Fibroblast of upper back skin (primary cell): ENCODE results near the gene ROBO4.
A peak's percentile ranks its signal among the peaks of the same experiment; 100 is the strongest.

Experiments
- DNase-seq: peaks from one replicate; pipeline ENCODE4 v3.0.0-alpha.2; 2013

The ROBO4 gene

DNA sequence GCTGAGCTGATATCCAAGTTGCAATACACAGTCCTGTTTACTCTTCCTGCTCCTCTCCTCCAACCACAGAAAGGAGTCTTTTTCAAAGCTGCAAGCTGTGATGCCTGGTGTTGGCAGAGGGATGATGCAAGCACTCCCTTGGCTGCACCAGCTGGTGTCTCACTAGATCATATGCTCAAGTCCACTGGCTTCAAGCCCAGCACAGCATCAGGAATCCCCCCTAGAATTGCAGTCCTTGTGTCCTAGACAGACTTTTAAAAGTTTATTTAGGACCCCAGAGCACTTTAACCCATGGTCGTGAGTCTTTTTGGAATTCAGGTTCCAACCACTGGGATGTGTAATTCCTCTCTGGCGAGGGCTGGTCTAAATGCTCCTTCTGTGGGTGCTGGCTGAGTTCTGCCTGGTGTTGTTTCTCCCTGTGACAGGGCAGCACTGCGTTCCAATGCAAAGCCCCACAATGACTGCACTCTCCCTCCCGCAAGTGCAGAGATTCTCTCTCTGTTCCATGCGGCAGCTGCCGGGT lies 19.5 kb upstream of the ROBO4 start:
- peak; percentile 60 for DNase-seq

- DNase-seq, result no peak
Observed at GRCh38 chr11:124916370-124916710, 18.7 kb upstream of the ROBO4 start.

DNA sequence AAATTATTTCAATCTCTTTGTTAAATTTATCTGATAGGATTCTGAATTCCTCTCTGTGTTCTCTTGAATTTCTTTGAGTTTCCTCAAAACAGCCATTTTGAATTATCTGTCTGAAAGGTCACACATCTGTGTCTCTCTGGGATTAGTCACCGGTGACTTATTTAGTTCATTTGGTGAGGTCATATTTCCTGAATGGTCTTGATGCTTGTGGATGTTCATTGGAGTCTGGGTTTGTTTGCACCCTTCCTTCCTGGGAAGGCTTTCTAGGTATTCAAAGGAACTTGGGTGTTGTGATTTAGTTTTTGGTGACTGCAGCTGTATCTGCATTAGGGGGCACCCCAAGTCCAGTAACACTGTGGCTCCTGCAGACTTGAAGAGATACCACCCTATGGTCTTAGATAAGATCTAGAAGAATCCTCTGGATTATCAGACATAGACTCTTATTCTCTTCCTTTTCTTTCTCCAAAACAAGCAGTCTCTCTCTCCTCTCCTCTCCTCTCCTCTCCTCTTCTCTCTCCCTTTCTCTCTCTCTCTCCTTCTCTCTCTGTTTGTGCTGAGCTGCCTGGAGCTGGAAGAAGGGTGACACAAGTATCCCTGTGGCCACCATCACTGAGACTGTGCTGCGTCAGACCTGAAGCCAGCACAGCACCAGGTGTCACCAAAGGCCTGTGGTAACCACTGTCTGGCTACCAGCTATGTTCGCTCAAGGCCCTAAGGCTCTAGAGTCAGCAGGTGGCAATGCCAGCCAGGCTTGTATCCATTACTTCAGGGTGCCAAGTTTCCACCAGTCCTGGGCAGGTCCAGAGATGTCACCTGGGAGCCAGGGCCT lies 18.1 kb upstream of the ROBO4 start:
- DNase-seq, result peak; percentile 44

- DNase-seq, result no peak
Observed at GRCh38 chr11:124902616-124903015, 5.0 kb upstream of the ROBO4 start.

DNA sequence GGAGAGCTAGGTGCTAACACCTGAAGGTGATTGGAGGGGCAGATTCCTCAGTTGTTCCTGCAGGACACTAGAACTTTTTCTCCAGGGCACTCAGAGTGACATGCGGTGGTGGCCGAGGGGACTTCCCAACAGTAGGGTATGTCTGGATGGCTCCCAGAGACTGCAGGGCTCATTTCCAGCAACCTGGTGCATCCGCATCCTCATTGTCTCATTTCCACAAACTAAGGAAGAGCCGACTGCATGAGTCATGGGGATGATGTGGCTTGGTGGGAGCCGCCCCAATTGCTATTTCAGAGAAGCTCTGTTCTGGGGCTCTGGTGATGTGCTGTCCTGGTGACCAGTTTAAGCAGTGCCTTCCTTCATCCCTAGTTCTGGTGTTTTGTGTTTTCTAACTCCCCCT lies 2.8 kb upstream of the ROBO4 start:
- DNase-seq, result peak; percentile 94

DNA sequence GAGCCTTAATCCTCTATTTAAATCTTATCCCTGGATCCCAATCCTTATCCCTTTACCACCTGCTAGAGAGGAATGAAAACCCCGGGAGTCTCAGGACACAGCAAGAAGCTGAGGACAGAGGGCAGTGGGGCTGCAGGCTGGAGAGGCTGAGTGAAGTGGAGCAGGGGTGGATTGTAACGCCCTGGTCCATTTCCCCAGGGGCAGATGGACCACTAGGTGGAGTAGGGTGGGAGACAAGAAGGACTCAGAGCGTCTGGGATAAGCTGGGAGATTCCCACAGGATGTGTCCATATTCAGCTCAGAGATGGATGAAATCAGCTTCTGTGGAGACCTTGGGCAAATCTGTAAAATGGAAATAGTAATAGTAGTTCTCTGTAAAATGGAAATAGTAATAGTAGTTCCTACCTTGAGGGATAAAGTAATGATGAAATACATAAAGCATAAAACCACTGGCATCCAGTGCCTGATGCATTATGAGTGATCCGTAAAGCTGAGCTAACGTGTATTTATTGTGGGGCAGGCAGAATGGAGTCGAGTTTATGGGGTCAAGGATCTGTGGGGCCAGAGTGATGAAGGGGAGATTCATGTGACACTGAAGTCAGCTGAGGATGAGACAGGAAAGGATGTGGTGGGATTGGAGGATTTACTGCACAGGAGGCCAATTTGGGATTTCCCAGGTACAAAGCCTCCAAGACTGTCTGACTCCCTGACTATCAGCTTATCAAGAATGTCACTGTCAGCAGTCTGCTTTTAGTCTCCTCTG lies 1.9 kb upstream of the ROBO4 start:
- DNase-seq, result peak; percentile 29

- DNase-seq, result peak; percentile 80
Observed at GRCh38 chr11:124898711-124899110, 1.0 kb upstream of the ROBO4 start.

DNA sequence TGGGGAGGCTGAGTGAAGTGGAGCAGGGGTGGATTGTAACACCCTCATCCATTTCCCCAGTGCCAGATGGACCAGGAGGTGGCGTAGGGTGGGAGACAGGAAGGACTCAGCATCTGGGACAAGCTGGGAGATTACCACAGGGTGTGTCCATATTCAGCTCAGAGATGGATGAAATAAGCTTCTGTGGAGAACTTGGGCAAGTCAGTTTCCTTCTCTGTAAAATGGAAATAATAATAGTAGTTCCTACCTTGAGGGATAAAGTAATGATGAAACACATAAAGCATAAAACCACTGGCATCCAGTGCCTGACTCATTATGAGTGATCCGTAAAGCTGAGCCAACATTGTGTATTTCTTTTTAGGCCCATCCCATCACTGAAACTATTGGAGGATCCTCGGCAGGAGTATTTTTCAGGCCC lies 607 bp upstream of the ROBO4 start:
- peak; percentile 94 for DNase-seq

- DNase-seq, result peak; percentile 43
Observed at GRCh38 chr11:124896821-124897391, 759 bp downstream of the ROBO4 start.

GRCh38 chr11:124896071-124896750 lies 1.5 kb downstream of the ROBO4 start:
- DNase-seq, result peak; percentile 33

DNA sequence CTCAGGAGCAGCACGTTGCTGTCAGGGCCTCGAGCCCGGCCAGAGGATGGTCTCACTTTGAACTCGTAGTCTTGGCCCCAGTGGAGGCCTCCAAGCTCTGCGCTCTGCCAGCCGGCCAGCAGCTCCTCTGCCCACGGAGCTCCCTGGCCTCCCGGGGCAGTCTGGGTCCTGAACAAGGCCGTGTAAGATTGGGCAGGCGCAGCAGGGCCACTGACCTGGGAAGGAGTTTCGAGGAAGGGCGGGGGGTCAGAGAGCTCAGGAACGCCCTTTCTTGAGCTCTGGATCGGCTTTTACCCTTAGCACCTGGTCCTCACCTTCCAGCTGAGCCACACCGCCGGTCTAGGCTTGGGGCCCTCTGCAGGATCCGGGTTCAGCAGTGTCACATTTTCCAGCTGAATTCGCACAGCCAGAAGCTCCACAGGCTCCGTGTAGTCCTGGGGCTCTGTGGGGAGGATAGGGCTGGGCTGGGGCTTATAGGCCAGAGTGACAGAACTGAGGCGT lies 2.1 kb downstream of the ROBO4 start:
- no peak for DNase-seq

- no peak for DNase-seq
Observed at GRCh38 chr11:124894606-124895430, 2.8 kb downstream of the ROBO4 start.

DNA sequence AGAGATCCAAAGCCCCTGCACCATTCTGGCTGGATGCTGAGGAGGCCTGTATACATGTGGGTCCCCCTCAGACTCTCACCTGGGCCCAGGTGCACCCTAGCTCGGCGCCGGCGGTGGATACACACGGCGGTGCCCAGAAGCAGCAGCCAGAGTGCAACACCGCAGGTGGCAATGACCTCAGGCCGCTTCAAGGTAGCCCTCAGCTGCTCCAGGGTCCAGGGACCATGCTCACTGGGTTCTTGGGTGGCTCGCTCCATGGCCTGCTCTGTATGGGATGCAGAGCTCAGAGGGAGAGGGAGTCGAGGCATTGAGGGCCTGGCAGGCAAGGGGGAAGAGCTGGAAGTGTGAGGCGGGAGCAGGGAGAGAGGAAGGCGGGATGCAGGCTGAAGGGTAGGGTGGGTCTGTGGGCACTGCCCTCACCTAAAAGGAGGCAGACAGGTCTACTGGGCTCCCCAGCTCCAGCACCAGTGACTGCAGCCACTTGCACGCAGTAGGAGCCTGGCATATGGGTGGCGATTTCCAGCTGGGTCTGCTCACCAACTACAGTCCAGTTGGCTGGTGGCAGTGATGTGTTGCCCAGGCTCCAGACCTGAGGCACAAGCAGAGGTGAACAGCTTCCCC lies 3.8 kb downstream of the ROBO4 start:
- no peak for DNase-seq

GRCh38 chr11:124892750-124893454 lies 4.8 kb downstream of the ROBO4 start:
- no peak for DNase-seq

DNA sequence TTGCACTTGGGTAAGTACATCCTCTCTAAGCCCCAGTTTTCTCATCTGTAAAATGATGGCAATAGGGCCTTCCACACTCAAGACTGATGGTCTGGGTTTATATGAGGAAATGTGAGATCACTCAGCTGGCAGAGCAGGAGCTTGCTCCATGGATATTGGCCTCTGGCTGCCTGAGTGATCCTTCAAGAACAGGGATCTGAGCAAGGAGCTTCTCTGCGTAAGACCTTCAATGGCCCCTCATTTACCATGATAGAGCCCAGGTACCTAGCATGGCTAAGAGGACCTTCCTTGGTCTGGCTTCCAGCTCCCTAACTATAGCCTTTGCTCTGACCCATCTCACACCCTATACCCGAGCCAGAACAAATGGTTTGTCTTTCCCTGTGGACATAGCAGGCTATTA lies 5.5 kb downstream of the ROBO4 start:
- no peak for DNase-seq

- no peak for DNase-seq
Observed at GRCh38 chr11:124891373-124891861, 6.2 kb downstream of the ROBO4 start.

DNA sequence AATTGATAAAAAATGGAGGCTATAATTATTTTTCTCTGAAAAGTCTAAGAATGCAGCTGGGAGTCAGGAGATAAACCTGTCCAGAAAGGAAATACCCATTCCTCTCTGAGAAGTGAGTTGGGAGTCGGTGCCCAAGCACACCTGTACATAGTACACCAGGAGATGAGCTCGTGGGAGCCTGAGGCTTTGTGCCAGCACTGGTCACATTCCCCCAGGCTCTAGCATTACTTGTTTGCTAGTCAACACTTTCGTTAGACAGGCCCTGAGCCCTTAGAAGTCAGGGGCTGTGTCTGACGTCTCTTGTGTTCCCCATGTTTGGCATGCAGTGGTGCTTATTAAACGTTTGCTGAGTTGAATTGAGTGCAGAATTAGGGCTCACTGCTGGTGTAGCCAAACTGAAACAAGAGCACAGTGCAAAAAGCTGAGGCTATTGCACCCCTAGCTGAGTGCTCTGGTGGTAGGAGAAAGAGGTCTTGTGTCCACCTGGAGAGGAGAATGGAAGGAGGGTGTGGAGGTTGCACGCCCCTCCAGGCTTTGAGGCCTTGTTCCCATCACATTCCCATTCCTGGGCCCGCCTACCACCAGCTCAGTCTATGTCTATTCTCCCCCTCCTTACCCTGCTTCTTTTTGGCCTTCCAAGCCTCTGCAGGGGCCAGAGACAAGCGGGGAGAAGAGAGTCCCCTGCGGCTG lies 6.8 kb downstream of the ROBO4 start:
- no peak for DNase-seq

- no peak for DNase-seq
Observed at GRCh38 chr11:124890151-124890550, 7.5 kb downstream of the ROBO4 start.

DNA sequence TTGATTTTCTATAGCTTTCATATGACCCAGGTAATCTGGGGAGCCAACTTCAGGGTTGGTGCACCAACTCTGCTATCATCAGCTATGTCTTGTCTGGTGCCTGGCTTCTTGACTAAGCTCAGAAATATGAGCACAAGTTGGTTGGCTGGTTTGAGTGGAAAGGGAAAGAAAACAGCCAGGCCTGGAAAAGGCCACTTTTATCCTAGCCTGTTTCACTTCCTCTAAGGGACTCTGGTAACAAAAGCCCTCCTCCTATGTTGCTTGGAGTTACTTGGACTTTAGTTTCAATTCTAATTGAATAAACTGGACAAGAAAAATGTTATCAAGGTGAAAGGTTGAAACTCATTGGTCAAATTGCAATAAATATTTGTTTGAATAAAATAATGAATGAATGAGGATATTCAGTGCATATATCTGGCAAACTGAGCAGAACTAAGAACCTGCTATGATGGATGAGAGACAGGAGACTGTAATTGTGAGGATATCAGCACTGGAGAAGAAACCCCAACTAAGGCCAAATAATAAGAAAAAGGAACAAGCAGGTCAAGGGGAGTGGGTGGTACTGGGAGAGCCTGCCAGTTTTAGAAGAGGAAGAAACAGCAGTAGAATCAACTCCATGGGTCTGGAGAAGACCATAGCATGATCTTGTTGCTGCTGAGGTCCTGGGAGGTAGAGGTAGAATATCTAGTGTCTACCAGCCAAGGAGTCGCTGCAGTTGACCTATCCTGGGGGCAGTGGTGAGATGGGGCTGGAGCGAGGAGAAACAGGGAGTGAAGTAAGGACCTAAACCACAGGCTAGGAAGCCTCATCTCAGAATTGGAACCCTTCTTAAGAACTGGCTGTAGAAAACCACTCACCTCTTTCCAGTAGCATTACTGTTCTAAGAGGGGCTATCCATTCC lies 8.2 kb downstream of the ROBO4 start:
- DNase-seq, result no peak
